Skeletal muscle tissue (tissue), 4 donors: ENCODE data around the gene GCLC. TPM values are rescaled to one million over a fixed set of nuclear protein-coding genes. Genes with fewer than 3 reads are reported as not detected.
"Not testable (repeated sequence)": the region's sequence is repeated elsewhere in the genome, so short reads cannot be mapped to it uniquely, and the experiment has no call there.

ENCODE experiments used
- H3K27ac ChIP-seq: one replicate; pipeline ENCODE4 v1.7.0; 2013; ENCODE audit warnings: mild to moderate bottlenecking, low read depth, low read length, inconsistent platforms
- H3K27me3 ChIP-seq, 3 donors: one replicate each; pipeline ENCODE4 v1.7.0; 2013; ENCODE audit warnings: low read length in 3 of 3; ENCODE audit not compliant: control insufficient read depth in 3 of 3, insufficient read depth in 3 of 3
- H3K36me3 ChIP-seq, 3 donors: one replicate each; pipeline ENCODE4 v1.7.0; 2013; ENCODE audit warnings: low read length in 3 of 3; ENCODE audit not compliant: control insufficient read depth in 3 of 3, insufficient read depth in 3 of 3
- H3K4me1 ChIP-seq, 3 donors: one replicate each; pipeline ENCODE4 v1.7.0; 2013; ENCODE audit warnings: low read length in 3 of 3, mild to moderate bottlenecking in 3 of 3; ENCODE audit not compliant: control insufficient read depth in 3 of 3, insufficient read depth in 3 of 3
- H3K4me3 ChIP-seq, 3 donors: one replicate each; pipeline ENCODE4 v1.7.0; 2013; ENCODE audit warnings: low read length in 3 of 3
- H3K9ac ChIP-seq, 3 donors: one replicate each; pipeline ENCODE4 v1.7.0; 2013; ENCODE audit warnings: low read length in 3 of 3, mild to moderate bottlenecking in 3 of 3, moderate library complexity in 2 of 3, low read depth in 1 of 3
- H3K9me3 ChIP-seq, 3 donors: one replicate each; pipeline ENCODE4 v1.7.0; 2013; ENCODE audit warnings: low read length in 3 of 3; ENCODE audit not compliant: control insufficient read depth in 3 of 3
- total RNA-seq: library from RNA; depleted of rRNA; stranded (reverse); fragments of >200 nt; gene quantifications from one replicate; pipeline ENCODE4 v1.2.3, GENCODE V29; 2014
- donor health status: Osteomylitis.

Gene GCLC
- total RNA-seq, 1 donor from 2014 or later, result 9.4 TPM

DNA sequence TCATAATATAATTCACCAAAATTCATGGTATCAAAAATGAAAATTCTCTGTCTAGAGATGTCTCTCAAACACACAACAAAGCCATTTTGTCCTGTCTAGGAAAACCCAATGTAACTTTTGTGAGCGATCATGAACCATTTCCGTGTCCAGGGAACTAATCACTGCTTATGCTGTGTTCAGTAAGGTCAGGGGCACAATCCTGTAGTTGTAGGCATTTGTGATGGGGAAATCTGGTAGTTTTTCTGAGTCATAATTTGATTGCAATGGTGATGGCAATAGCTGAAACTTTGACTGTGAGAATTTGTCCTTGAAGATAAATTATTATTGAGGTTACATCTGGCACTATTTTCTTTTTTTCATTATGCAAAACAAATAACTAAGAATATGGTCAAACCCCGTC is 21.0 kb upstream of the GCLC start:
- Histone ChIP-seq H3K27me3 (no peaks in the 10 kb centered on the region), H3K9ac (no peak overlapping the region), H3K36me3 (no peaks in the 10 kb centered on the region), H3K9me3 (no peaks in the 10 kb centered on the region), H3K27ac (no peak overlapping the region), H3K4me3 (no peak overlapping the region), H3K4me1 (no peaks in the 10 kb centered on the region)

DNA sequence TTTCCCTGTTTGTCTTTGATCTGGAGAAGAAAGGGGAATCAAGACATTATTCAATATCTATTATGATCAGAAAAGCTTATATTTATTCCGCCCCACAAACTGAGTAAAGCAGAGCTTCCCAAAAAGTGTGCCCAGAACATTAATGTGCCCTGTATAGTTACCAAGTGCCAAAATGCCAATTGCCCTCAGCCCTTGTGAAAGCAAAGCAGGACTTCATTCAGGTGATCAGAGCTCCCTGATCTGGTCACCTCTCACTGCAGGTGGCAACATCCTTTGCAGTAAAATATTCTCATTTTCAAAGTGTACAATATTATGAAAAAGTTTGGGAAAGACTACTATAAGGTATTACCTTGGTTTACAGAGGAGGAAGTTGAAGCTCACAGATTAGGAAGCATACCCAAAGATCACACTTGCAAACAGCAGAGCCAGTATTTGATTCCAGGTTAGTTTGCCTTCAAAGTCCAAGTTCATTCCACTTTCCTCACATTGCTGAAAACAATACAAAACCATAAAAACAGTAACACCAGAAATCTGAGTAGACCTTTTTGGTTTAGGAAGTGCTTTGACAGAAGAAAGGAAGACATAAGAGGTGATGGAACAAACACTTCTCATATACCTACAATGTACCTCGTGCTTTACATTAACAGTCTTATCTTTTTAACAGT is 19.6 kb upstream of the GCLC start:
- H3K9ac ChIP-seq, result no peak overlapping the region
- H3K36me3 ChIP-seq, result no peaks in the 10 kb centered on the region
- H3K9me3 ChIP-seq, result no peaks in the 10 kb centered on the region
- no peaks in the 10 kb centered on the region for H3K4me1 ChIP-seq
- H3K27ac ChIP-seq, result no peak overlapping the region
- no peaks in the 10 kb centered on the region for H3K27me3 ChIP-seq
- no peak overlapping the region for H3K4me3 ChIP-seq

DNA sequence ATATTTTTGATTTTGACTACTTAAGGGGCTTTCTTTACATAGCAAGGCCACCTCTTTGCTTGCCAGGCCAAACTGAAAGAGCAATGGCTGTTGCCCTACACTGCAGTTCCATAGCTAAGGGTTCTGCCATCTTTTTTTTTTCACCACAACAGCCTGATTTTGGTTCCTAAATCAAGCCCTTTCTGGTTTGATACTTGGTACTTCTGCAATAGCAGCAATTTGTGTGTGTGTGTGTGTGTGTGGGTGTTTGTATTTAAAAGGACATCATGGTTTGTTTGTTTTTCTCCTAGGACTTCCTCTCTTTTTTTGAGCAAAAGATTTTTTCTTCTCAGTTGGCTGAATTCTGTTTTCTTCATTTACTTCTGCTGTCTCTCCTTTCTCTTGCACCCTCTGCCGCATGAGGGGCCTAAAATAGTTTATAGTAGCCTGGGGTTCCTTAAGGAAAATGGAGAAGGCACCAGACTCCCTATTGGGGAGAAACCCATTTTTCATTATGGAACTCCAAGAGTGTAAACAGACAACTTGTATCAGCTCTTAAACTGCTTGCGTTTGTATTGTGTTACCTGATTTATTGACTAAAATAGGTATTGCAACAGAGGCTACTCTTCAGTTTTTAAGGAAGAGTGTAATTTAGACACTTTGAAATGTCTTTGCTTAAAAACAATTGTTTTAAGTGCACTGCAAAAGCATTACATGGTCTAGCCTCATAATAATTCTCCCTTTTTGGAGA is 12.2 kb upstream of the GCLC start:
- Histone ChIP-seq H3K4me1 (no peaks in the 10 kb centered on the region), H3K9me3 (no peaks in the 10 kb centered on the region), H3K27me3 (no peaks in the 10 kb centered on the region), H3K27ac (no peak overlapping the region), H3K4me3 (no peak overlapping the region), H3K9ac (no peak overlapping the region), H3K36me3 (no peaks in the 10 kb centered on the region)

DNA sequence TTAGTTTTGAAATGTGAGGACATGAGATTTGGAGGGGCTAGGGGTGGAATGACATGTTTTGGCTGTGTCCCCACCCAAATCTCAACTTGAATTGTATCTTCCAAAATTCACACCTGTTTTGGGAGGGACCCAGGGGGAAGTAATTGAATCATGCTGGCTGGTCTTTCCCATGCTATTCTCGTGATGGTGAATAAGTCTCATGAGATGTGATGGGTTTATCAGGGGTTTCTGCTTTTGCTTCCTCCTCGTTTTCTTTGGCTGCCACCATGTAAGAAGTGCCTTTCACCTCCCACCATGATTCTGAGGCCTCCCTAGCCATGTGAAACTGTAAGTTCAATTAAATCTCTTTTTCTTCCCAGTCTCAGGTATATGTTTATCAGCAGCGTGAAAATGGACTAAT is 8.7 kb upstream of the GCLC start:
- not testable (repeated sequence) for H3K27ac ChIP-seq, H3K27me3 ChIP-seq, H3K9ac ChIP-seq, H3K9me3 ChIP-seq, H3K36me3 ChIP-seq, H3K4me1 ChIP-seq, H3K4me3 ChIP-seq

DNA sequence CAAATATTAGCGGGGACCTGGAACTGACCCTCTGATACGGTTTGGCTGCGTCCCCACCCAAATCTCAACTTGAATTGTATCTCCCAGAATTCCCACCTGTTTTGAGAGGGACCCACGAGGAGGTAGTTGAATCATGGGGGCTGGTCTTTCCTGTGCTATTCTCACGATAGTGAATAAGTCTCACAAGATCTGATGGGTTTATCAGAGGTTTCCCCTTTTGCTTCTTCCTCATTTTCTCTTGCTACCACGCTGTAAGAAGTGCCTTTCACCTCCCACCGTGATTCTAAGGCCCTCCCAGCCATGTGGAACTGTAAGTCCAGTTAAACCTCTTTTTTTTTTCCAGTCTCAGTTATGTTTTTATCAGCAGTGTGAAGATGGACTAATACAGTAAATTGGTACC is 6.8 kb upstream of the GCLC start:
- not testable (repeated sequence) for H3K9ac ChIP-seq, H3K4me3 ChIP-seq, H3K9me3 ChIP-seq, H3K27me3 ChIP-seq, H3K27ac ChIP-seq, H3K36me3 ChIP-seq
- H3K4me1 ChIP-seq, result peaks cover 9 to 14% (median 10%) of the 10 kb centered on the region in 3 donors

DNA sequence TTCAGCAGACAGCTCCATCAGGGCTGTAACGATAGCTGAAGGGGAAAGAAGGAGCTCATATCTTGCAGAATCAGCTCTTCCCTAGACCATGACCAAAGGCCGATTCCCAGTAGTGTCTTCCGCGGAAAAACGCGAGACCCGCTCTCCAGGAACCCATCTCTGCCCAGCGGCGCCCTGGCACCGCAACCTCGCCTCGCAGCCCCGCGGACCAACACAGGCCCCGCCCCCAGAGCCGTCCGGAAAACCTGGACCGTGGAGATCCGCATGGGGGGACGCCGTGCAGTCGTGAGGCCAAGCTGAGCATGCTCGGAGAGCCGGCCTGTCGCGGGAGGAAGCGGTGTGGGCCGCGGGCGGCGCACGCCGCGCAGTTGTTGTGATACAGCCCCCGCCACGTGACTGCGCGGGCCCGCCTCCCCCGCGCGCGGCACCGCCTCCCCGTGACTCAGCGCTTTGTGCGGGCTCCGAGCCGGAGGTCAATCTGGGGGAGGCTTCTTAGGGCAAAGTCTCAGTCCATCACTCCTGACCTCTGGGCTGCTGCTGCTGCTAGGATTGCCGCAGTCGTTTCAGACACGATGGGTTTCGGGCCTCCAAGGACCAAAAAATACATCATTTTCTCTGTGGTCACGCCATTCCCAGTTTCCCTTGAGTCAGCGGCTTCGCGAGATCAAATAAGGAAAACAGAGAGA is 3.1 kb upstream of the GCLC start:
- peak overlapping the region; percentile 65 to 86 (median 79) for H3K9ac ChIP-seq
- H3K4me1 ChIP-seq, result peaks cover 20 to 35% (median 25%) of the 10 kb centered on the region in 3 donors
- no peaks in the 10 kb centered on the region for H3K36me3 ChIP-seq
- no peaks in the 10 kb centered on the region for H3K9me3 ChIP-seq
- no peaks in the 10 kb centered on the region for H3K27me3 ChIP-seq
- peak overlapping the region; percentile 96 for H3K27ac ChIP-seq
- H3K4me3 ChIP-seq, result peak overlapping the region; percentile 91 to 98 (median 92)

DNA sequence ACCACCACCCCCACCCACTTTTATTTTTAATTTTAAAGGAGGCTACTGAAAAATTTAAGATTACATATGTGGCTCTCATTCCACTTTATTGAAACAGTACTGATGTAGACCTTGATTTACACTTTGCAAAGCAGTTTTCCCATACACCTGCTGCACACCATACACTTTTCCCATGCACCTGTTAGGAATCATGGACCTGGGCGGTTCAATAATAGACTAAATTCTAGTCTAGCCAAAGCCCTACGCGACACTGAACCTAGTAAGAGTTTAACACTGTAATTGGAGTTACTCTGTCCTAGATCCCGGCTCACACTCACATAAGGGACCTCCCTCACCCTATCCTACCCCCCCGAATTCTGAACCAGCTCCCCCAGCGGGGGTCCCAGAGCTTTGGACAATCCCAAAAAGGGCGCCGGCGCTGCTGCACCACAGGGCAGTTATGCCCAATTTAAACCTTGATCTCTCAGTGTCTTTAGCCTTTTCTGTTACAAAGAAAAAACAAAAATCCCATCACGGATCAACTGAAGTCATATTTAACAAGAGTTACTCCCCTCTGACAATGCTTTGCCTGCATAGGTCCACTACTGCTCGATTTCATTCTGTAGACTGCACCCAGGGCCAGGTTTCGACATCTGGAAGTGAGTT is 2.4 kb upstream of the GCLC start:
- Histone ChIP-seq H3K4me1 (peaks cover 21 to 38% (median 30%) of the 10 kb centered on the region in 3 donors), H3K27me3 (no peaks in the 10 kb centered on the region), H3K4me3 (peak overlapping the region; percentile 91 to 98 (median 92)), H3K27ac (peak overlapping the region; percentile 69), H3K9me3 (no peaks in the 10 kb centered on the region), H3K9ac (peak overlapping the region; percentile 65 to 86 (median 72)), H3K36me3 (no peaks in the 10 kb centered on the region)

DNA sequence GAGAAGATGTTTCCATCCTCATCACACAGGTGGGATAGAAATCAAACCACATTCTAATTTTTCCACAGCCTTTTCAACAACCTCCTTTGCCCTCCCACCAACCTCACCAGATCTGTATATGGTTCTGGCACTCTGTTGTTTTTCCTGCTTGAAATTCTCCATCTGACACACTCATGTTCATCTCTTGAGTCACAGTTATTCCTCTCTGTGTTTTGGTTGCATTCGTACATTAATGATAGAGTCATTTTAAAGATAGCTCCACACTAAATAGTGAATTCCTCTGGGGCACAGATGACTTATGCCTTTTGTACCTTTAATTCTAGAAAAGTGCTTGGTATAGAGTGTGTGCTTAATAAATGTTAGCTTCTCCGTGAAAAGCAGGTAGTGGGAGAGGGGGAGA is 1.4 kb upstream of the GCLC start:
- no peaks in the 10 kb centered on the region for H3K9me3 ChIP-seq
- no peak overlapping the region for H3K27ac ChIP-seq
- no peak overlapping the region for H3K4me3 ChIP-seq
- H3K9ac ChIP-seq, result no peak overlapping the region
- H3K4me1 ChIP-seq, result peaks cover 21 to 40% (median 35%) of the 10 kb centered on the region in 3 donors
- H3K36me3 ChIP-seq, result no peaks in the 10 kb centered on the region
- no peaks in the 10 kb centered on the region for H3K27me3 ChIP-seq

DNA sequence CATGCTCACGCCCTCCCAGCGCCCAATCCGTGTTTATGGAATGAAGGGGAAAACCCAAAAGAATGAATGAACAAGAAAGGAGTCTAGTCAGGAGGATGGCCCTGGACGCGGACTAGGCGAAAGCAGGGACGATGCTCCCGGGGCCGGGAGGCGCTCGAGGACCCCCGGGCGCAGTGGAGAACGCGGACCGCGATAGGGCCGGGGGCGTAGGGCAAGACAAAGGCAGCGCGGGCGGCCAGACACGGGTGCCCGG is 758 bp downstream of the GCLC start:
- Histone ChIP-seq H3K4me1 (peaks cover 28 to 45% (median 35%) of the 10 kb centered on the region in 3 donors), H3K4me3 (peak overlapping the region; percentile 85 to 95 (median 92)), H3K27me3 (no peaks in the 10 kb centered on the region), H3K9me3 (no peaks in the 10 kb centered on the region), H3K27ac (peak overlapping the region; percentile 91), H3K9ac (peak overlapping the region; percentile 83 to 93 (median 86)), H3K36me3 (no peaks in the 10 kb centered on the region)
